OCI-LY7 (cell line): ENCODE measurements around the gene S100A6. TPM values are rescaled to one million over a fixed set of nuclear protein-coding genes. Genes with fewer than 3 reads are reported as not detected.

ENCODE experiments used
- BruUV-seq: library from RNA; stranded (reverse); fragments of 400-500 nt; replicated peaks from 2 replicates; lab custom pipeline; 2021; lab: Mats Ljungman, UMichigan
- CTCF ChIA-PET: fragments of 300-600 bp; sonication (Branson Sonifier 250); formaldehyde crosslinking; loops from one replicate; lab custom pipeline; 2022; ENCODE audit warnings: antibody characterized with exemption; ENCODE audit not compliant: unreplicated experiment; lab: Charles Lee
- POLR2A ChIA-PET: fragments of 300-600 bp; sonication (Branson Sonifier 250); formaldehyde crosslinking; loops from one replicate; lab custom pipeline; 2022; ENCODE audit warnings: antibody characterized with exemption; lab: Charles Lee
- DNase-seq: peaks from one replicate; pipeline ENCODE4 v3.0.0-alpha.2; 2015; ENCODE audit warnings: low spot score
- H2AFZ ChIP-seq: fragments of 200-600 bp; sonication (generic), shearing (Covaris generic); 2 replicates; pipeline ENCODE4 v1.6.1; 2014; ENCODE audit warnings: mild to moderate bottlenecking, antibody characterized with exemption, low read length, moderate library complexity
- H3K27ac ChIP-seq: fragments of 200-600 bp; sonication (generic); 2 replicates; pipeline ENCODE4 v1.5.1; 2014; ENCODE audit warnings: mixed run types, low read depth, mild to moderate bottlenecking, moderate library complexity, low read length, inconsistent platforms; ENCODE audit not compliant: poor library complexity, severe bottlenecking
- H3K36me3 ChIP-seq: fragments of 200-600 bp; sonication (generic); 2 replicates; pipeline ENCODE4 v1.6.1; 2014; ENCODE audit warnings: mild to moderate bottlenecking, antibody characterized with exemption, low read length, moderate library complexity, mixed read lengths; ENCODE audit not compliant: insufficient read depth
- H3K4me1 ChIP-seq: fragments of 200-600 bp; sonication (generic); 2 replicates; pipeline ENCODE4 v1.5.1; 2014; ENCODE audit warnings: mild to moderate bottlenecking, low read length; ENCODE audit not compliant: insufficient read depth, poor library complexity, severe bottlenecking
- H3K4me2 ChIP-seq: fragments of 200-600 bp; sonication (generic); 2 replicates; pipeline ENCODE4 v1.6.1; 2014; ENCODE audit warnings: mild to moderate bottlenecking, low read length
- H3K4me3 ChIP-seq: fragments of 200-600 bp; sonication (generic); 2 replicates; pipeline ENCODE4 v1.5.1; 2014; ENCODE audit warnings: mild to moderate bottlenecking, low read depth, low read length; ENCODE audit not compliant: poor library complexity, severe bottlenecking
- H3K79me2 ChIP-seq: fragments of 200-600 bp; sonication (generic); 2 replicates; pipeline ENCODE4 v1.6.1; 2016; ENCODE audit warnings: low read depth, mild to moderate bottlenecking, low read length, moderate library complexity, mixed read lengths; ENCODE audit not compliant: insufficient read depth
- H3K9me2 ChIP-seq: fragments of 200-600 bp; sonication (generic); 2 replicates; pipeline ENCODE4 v1.6.1; 2016; ENCODE audit warnings: mild to moderate bottlenecking, low read length, mixed read lengths; ENCODE audit not compliant: insufficient read depth
- H3K9me3 ChIP-seq: fragments of 200-600 bp; sonication (generic); 2 replicates; pipeline ENCODE4 v1.6.1; 2014; ENCODE audit warnings: mild to moderate bottlenecking, mixed run types, low read length, mixed read lengths
- H4K20me1 ChIP-seq: fragments of 200-600 bp; sonication (generic); 2 replicates; pipeline ENCODE4 v1.6.1; 2014; ENCODE audit warnings: mild to moderate bottlenecking, antibody characterized with exemption, low read length, moderate library complexity, mixed read lengths; ENCODE audit not compliant: insufficient read depth
- EZH2phosphoT487 ChIP-seq: fragments of 200-600 bp; sonication (generic); IDR thresholded peaks from 2 replicates; pipeline ENCODE4 v1.6.1; 2018; ENCODE audit warnings: low read depth, borderline replicate concordance, mild to moderate bottlenecking, mixed run types, antibody characterized with exemption, low read length, moderate library complexity, mixed read lengths
- intact Hi-C: fragments of 100-400 bp; cut with micrococcal nuclease; formaldehyde crosslinking; loops from one replicate; pipeline ENCODE4 v1.10.0; 2022; ENCODE audit not compliant: unreplicated experiment
- total RNA-seq, 2 experiments: library from RNA; depleted of rRNA in 1 of 2; stranded (reverse); fragments of >200 nt in 1 of 2; shearing (Covaris generic) in 1 of 2; gene quantifications; 2 replicates each; pipeline ENCODE4 v1.2.3, GENCODE V29; 2014 to 2022
- TF ChIP-seq, protein P1 (sequence below): fragments of 200-600 bp; sonication (generic); conservative IDR thresholded peaks from 2 replicates; pipeline ENCODE4 v1.5.1; 2014; ENCODE audit warnings: mild to moderate bottlenecking, antibody characterized with exemption, low read length, moderate library complexity, mixed read lengths

Gene S100A6
- total RNA-seq, 2 experiments from 2014 or later, result not detected

DNA sequence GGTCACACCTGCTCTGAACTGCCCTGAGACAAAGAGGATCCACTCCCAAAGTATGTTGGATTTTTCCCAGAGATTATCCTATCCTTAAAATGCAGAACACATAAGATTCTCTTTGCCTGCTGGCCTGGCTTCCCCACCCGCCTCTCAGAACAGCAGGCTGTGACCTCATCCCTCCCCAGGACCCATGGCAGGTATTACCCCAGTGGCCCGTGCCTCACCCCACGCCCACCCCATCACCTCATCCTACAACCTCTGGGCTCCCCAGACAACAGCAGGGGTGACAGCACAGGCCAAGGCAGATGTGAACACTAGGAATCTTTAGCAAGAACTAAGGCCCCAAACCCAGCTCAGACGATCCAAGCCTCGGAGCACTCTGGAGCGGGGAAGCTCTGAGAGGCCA lies 40.3 kb downstream of the S100A6 start:
- H3K27ac ChIP-seq, result no peak overlapping the region
- H3K4me2 ChIP-seq, result no peak overlapping the region
- H3K79me2 ChIP-seq, result no peaks in the 10 kb centered on the region
- H3K36me3 ChIP-seq, result no peaks in the 10 kb centered on the region
- intact Hi-C loops, result loop anchor here (1.0 kb wide), 1 partner anchor 140 kb away; no protein-coding TSS in a partner anchor
- no peaks in the 10 kb centered on the region for H3K9me2 ChIP-seq
- H3K4me3 ChIP-seq, result no peak overlapping the region
- no peaks in the 10 kb centered on the region for H4K20me1 ChIP-seq
- no TSS peak for BruUV-seq
- TF ChIP-seq, protein P1, sequence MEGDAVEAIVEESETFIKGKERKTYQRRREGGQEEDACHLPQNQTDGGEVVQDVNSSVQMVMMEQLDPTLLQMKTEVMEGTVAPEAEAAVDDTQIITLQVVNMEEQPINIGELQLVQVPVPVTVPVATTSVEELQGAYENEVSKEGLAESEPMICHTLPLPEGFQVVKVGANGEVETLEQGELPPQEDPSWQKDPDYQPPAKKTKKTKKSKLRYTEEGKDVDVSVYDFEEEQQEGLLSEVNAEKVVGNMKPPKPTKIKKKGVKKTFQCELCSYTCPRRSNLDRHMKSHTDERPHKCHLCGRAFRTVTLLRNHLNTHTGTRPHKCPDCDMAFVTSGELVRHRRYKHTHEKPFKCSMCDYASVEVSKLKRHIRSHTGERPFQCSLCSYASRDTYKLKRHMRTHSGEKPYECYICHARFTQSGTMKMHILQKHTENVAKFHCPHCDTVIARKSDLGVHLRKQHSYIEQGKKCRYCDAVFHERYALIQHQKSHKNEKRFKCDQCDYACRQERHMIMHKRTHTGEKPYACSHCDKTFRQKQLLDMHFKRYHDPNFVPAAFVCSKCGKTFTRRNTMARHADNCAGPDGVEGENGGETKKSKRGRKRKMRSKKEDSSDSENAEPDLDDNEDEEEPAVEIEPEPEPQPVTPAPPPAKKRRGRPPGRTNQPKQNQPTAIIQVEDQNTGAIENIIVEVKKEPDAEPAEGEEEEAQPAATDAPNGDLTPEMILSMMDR, result no peak
- TF ChIP-seq EZH2phosphoT487, result no peak
- no peak overlapping the region for H2AFZ ChIP-seq
- H3K4me1 ChIP-seq, result no peaks in the 10 kb centered on the region
- H3K9me3 ChIP-seq, result no peaks in the 10 kb centered on the region
- ChIA-PET POLR2A (interaction anchor here (0.6 kb wide), 1 partner anchor 877 kb away, joined by 4 read pairs; no protein-coding TSS in a partner anchor), CTCF (interaction anchor here (0.6 kb wide), 1 partner anchor 496 kb away, joined by 3 read pairs; no protein-coding TSS in a partner anchor)
- no peak for DNase-seq

- ChIA-PET CTCF (interaction anchor here (0.6 kb wide), 1 partner anchor 496 kb away, joined by 3 read pairs; no protein-coding TSS in a partner anchor), POLR2A (interaction anchor here (0.6 kb wide), 1 partner anchor 878 kb away, joined by 4 read pairs; no protein-coding TSS in a partner anchor)
- Histone ChIP-seq H3K9me3 (no peaks in the 10 kb centered on the region), H3K4me3 (no peak overlapping the region), H3K36me3 (no peaks in the 10 kb centered on the region), H3K9me2 (no peaks in the 10 kb centered on the region), H3K4me2 (no peak overlapping the region), H4K20me1 (no peaks in the 10 kb centered on the region), H3K4me1 (no peaks in the 10 kb centered on the region), H2AFZ (no peak overlapping the region), H3K27ac (no peak overlapping the region), H3K79me2 (no peaks in the 10 kb centered on the region)
- DNase-seq, result peak; percentile 70
- intact Hi-C loops, result loop anchor here (1.0 kb wide), 1 partner anchor 140 kb away; no protein-coding TSS in a partner anchor
- no TSS peak for BruUV-seq
- TF ChIP-seq EZH2phosphoT487, result no peak
- TF ChIP-seq, protein P1, result peak; percentile 89
Observed at GRCh38 chr1:153494976-153495535, 40.7 kb downstream of the S100A6 start.

- Histone ChIP-seq H3K27ac (no peak overlapping the region), H4K20me1 (no peaks in the 10 kb centered on the region), H3K79me2 (no peaks in the 10 kb centered on the region), H3K4me2 (no peak overlapping the region), H3K36me3 (no peaks in the 10 kb centered on the region), H2AFZ (no peak overlapping the region), H3K9me3 (no peaks in the 10 kb centered on the region), H3K4me3 (no peak overlapping the region), H3K4me1 (no peaks in the 10 kb centered on the region), H3K9me2 (no peaks in the 10 kb centered on the region)
- ChIA-PET CTCF (no interaction called here), POLR2A (interaction anchor here (0.7 kb wide), 1 partner anchor 78 kb away, joined by 3 read pairs; no protein-coding TSS in a partner anchor)
- no peak for TF ChIP-seq EZH2phosphoT487
- TF ChIP-seq, protein P1, result no peak
- BruUV-seq, result no TSS peak
- intact Hi-C loops, result no loop called here
- no peak for DNase-seq
Observed at GRCh38 chr1:153493343-153493960, 42.3 kb downstream of the S100A6 start.
